Esophagus muscularis mucosa (tissue), 4 donors: Measurements from ENCODE around the gene PPP3CA. TPM values are rescaled to one million over a fixed set of nuclear protein-coding genes. Genes with fewer than 3 reads are reported as not detected.

Experiments used
- DNase-seq: peaks from one replicate; pipeline ENCODE4 v3.0.0-alpha.2; 2017; ENCODE audit errors: extremely low spot score
- H3K27ac ChIP-seq, 4 donors: fragments of 200-600 bp; sonication (generic); replicated peaks in 1 of 4; 1 replicate in 3 of 4; 2 replicates in 1 of 4; pipeline ENCODE4 v1.5.1; 2016 to 2019; ENCODE audit warnings: mild to moderate bottlenecking in 1 of 4
- H3K27me3 ChIP-seq, 4 donors: fragments of 200-600 bp; sonication (generic); one replicate each; pipeline versions ENCODE4 v1.5.1 to v1.6.0; 2016 to 2019
- H3K36me3 ChIP-seq, 4 donors: fragments of 200-600 bp; sonication (generic); one replicate each; pipeline ENCODE4 v1.5.1; 2016 to 2019
- H3K4me1 ChIP-seq, 4 donors: fragments of 200-600 bp; sonication (generic); one replicate each; pipeline ENCODE4 v1.5.1; 2016 to 2019
- H3K4me3 ChIP-seq, 4 donors: fragments of 200-600 bp; sonication (generic); 1 replicate in 2 of 4; 2 replicates in 2 of 4; pipeline ENCODE4 v1.5.1; 2016 to 2019; ENCODE audit warnings: mild to moderate bottlenecking in 4 of 4, moderate library complexity in 1 of 4
- H3K9me3 ChIP-seq, 4 donors: fragments of 200-600 bp; sonication (generic); 1 replicate in 3 of 4; 2 replicates in 1 of 4; pipeline ENCODE4 v1.5.1; 2016 to 2019
- EP300 ChIP-seq: sonication (generic); formaldehyde crosslinking; IDR thresholded peaks from one replicate; pipeline ENCODE4 v1.6.1; 2017; ENCODE audit warnings: antibody characterized with exemption
- POLR2A ChIP-seq: fragments of 450-650 bp; IDR thresholded peaks from one replicate; pipeline ENCODE4 v1.6.1; 2017; ENCODE audit warnings: antibody characterized with exemption, moderate library complexity, mild to moderate bottlenecking, low read depth
- POLR2AphosphoS5 ChIP-seq, 2 donors: sonication (generic); formaldehyde crosslinking; IDR thresholded peaks; one replicate each; pipeline ENCODE4 v1.6.1; 2017; ENCODE audit warnings: antibody characterized with exemption in 2 of 2
- WGBS: methylation state at CpG from one replicate; pipeline ENCODE4 v1.1.5; 2018; 5-methylcytosine and 5-hydroxymethylcytosine counted together
- intact Hi-C: fragments of 100-400 bp; cut with DNase I; formaldehyde crosslinking; loops from one replicate; pipeline ENCODE4 v1.15.1; 2023
- total RNA-seq, 4 donors: library from RNA; depleted of rRNA; stranded (reverse); fragments of >200 nt; gene quantifications; one replicate each; pipeline versions ENCODE4 v1.1.0 to v1.2.1, GENCODE V29; 2016
- TF ChIP-seq, protein P1 (sequence below), 3 experiments: fragments of 200-600 bp in 2 of 3; fragments of 450-650 bp in 1 of 3; sonication (generic) in 2 of 3; IDR thresholded peaks; one replicate each; pipeline ENCODE4 v1.5.1; 2017 to 2019; ENCODE audit warnings: antibody characterized with exemption in 3 of 3, mild to moderate bottlenecking in 2 of 3, moderate library complexity in 1 of 3

The PPP3CA gene
- total RNA-seq, 4 donors from 2014 or later = 21.3 to 31.6 (median 23.3) TPM

DNA sequence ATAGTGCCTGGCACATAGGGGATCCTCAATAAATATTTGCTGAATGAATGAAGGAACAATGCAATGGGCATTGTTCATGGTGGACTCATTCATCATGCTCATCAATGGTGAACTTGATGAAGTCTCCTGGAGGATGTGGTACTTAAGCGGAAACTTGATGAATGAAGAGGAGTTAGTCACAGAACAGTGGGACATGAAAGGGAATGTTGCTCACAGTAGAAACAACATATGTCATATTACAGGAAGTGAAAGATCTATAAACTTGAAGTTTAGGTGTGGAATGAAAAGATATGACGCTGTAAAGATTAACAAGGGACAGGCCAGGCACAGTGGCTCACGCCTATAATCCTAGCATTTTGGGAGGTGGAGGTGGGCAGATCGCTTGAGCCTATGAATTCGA lies 224.1 kb downstream of the PPP3CA start:
- Histone ChIP-seq H3K4me3 (no peak overlapping the region), H3K4me1 (peaks cover 0 to 33% (median 17%) of the 10 kb centered on the region in 4 donors), H3K36me3 (no peaks in the 10 kb centered on the region), H3K27me3 (no peaks in the 10 kb centered on the region), H3K9me3 (no peaks in the 10 kb centered on the region), H3K27ac (no peak overlapping the region)
- intact Hi-C loops = no loop called here
- TF ChIP-seq, protein P1, sequence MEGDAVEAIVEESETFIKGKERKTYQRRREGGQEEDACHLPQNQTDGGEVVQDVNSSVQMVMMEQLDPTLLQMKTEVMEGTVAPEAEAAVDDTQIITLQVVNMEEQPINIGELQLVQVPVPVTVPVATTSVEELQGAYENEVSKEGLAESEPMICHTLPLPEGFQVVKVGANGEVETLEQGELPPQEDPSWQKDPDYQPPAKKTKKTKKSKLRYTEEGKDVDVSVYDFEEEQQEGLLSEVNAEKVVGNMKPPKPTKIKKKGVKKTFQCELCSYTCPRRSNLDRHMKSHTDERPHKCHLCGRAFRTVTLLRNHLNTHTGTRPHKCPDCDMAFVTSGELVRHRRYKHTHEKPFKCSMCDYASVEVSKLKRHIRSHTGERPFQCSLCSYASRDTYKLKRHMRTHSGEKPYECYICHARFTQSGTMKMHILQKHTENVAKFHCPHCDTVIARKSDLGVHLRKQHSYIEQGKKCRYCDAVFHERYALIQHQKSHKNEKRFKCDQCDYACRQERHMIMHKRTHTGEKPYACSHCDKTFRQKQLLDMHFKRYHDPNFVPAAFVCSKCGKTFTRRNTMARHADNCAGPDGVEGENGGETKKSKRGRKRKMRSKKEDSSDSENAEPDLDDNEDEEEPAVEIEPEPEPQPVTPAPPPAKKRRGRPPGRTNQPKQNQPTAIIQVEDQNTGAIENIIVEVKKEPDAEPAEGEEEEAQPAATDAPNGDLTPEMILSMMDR (IDR thresholded peaks at IDR 0.05) = no peak
- TF ChIP-seq POLR2AphosphoS5 (IDR thresholded peaks at IDR 0.05) = no peak
- TF ChIP-seq EP300 = no peak
- TF ChIP-seq POLR2A = no peak
- DNase-seq = no peak
- WGBS = 98% methylated on average over 5 of the region's 5 CpGs

DNA sequence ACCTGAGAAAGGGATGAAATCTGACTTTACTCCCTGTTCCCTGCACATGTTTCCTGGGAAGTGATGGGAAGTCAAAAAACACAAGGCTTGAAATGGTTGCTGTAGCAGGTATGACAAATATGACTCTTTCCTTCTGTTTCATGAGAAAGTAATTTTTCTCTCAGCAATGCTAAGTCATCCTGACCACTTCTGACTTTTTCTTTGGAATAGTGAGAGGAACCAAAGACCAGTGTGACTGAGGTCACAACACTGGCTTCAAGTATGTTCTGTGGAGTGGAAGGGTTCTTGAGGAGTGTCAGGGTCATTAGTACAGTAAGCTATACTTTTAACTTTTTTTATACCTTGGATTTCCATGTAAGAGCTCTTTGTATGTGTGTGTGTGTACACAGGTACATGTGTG lies 225.3 kb downstream of the PPP3CA start:
- H3K4me1 ChIP-seq = peaks cover 0 to 23% (median 15%) of the 10 kb centered on the region in 4 donors
- TF ChIP-seq POLR2A = no peak
- TF ChIP-seq, protein P1 (IDR thresholded peaks at IDR 0.05) = no peak
- TF ChIP-seq EP300 = no peak
- no peak for TF ChIP-seq POLR2AphosphoS5 (IDR thresholded peaks at IDR 0.05)
- intact Hi-C loops = no loop called here
- H3K4me3 ChIP-seq = no peak overlapping the region
- H3K27ac ChIP-seq = no peak overlapping the region
- H3K9me3 ChIP-seq = no peaks in the 10 kb centered on the region
- DNase-seq = no peak
- H3K27me3 ChIP-seq = no peaks in the 10 kb centered on the region
- H3K36me3 ChIP-seq = no peaks in the 10 kb centered on the region

DNA sequence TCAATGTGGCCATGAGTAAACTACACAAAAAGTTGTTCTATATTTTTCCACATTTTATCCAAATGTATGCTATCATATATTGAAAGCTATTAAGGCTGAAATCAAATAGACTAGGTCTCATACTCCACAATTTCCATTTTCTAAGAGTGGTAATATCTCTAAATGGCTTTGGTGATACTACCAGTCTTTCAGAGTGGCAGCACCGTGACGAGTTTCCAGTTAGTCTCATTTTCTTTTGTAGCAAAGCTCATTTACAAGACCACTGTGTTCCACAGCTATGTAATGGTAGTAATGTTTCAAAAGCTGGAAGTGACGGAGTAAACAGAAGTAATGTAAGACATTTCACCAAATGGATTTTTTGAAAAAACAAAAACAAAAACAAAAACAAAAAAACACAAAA lies 228.2 kb downstream of the PPP3CA start:
- intact Hi-C loops = no loop called here
- Histone ChIP-seq H3K36me3 (no peaks in the 10 kb centered on the region), H3K9me3 (no peaks in the 10 kb centered on the region), H3K4me3 (no peak overlapping the region), H3K4me1 (peaks cover 0 to 9% (median 6%) of the 10 kb centered on the region in 4 donors), H3K27me3 (no peaks in the 10 kb centered on the region), H3K27ac (no peak overlapping the region)
- TF ChIP-seq, protein P1 (IDR thresholded peaks at IDR 0.05) = no peak
- TF ChIP-seq POLR2AphosphoS5 (IDR thresholded peaks at IDR 0.05) (no peak), POLR2A (no peak), EP300 (no peak)
- 94% methylated on average over 3 of the region's 3 CpGs for WGBS
- no peak for DNase-seq

DNA sequence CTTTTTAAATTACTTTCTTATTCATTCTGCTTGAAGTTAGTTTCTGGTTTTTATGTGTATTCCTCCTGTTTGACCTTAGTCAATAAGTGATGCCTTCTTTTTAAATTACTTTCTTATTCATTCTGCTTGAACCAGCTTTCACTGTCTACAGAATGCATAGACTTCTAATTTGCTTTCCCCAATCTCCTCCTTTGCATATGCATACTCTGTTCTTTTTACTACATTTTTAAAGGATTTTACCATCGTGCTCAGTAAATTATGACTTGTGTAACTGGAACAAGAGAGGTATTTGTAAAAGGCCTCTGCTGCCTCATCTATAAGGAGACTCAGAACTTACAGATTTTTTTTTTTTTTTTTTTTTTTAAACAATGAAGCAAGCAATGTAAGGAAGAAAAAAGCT lies 228.7 kb downstream of the PPP3CA start:
- H3K36me3 ChIP-seq = no peaks in the 10 kb centered on the region
- no peaks in the 10 kb centered on the region for H3K9me3 ChIP-seq
- intact Hi-C loops = no loop called here
- TF ChIP-seq, protein P1 (IDR thresholded peaks at IDR 0.05) = no peak
- no peak for TF ChIP-seq POLR2A
- no peak for TF ChIP-seq POLR2AphosphoS5 (IDR thresholded peaks at IDR 0.05)
- TF ChIP-seq EP300 = no peak
- 77% methylated on average over 1 of the region's 1 CpG for WGBS
- H3K4me1 ChIP-seq = peaks cover 0 to 9% (median 6%) of the 10 kb centered on the region in 4 donors
- H3K27me3 ChIP-seq = no peaks in the 10 kb centered on the region
- no peak for DNase-seq
- H3K27ac ChIP-seq = no peak overlapping the region
- H3K4me3 ChIP-seq = no peak overlapping the region

DNA sequence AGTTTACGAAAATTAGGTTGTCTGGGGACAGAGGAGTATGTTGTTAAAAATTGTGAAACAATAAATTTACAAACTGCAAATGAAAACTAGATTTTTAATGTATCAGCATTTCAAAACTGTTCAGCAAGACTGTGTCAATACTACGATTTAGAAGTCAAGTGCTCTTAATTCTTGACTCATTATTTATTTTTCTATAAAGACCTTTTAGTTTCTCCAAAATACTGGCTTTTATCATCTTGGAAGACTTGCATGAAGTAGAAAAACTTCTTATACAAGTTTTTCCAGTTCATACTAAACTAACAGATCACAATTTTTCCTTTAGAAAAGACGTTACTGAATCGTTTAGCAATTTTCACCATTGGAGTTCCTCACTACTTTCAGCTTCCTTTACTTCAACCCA lies 231.4 kb downstream of the PPP3CA start:
- H3K9me3 ChIP-seq = no peaks in the 10 kb centered on the region
- no peak for TF ChIP-seq POLR2A
- peaks cover 0 to 9% (median 6%) of the 10 kb centered on the region in 4 donors for H3K4me1 ChIP-seq
- no peaks in the 10 kb centered on the region for H3K36me3 ChIP-seq
- WGBS = 81% methylated on average over 4 of the region's 4 CpGs
- no peak overlapping the region for H3K4me3 ChIP-seq
- no peak overlapping the region for H3K27ac ChIP-seq
- intact Hi-C loops = no loop called here
- DNase-seq = no peak
- no peaks in the 10 kb centered on the region for H3K27me3 ChIP-seq
